ENCODE measurements around the gene NTMT1.
"Not testable (repeated sequence)": the region's sequence is repeated elsewhere in the genome, so short reads cannot be mapped to it uniquely, and the experiment has no call there.

NTMT1 gene

GRCh38 chr9:129615407-129616285 is 10.3 kb upstream of the NTMT1 start:
- no peak for DNase-seq

GRCh38 chr9:129617167-129617566 is 8.8 kb upstream of the NTMT1 start:
- peak; percentile 37 for DNase-seq

GRCh38 chr9:129619787-129620668 is 5.9 kb upstream of the NTMT1 start:
- DNase-seq = peak; percentile 17

- peak; percentile 68 for DNase-seq
Observed at GRCh38 chr9:129620669-129621295, 5.2 kb upstream of the NTMT1 start, which contains the start of gene C9orf50. Gene C9orf50 (minus strand): TSS chr9:129621101. CDS start chr9:129620574, 527 bp downstream.

- no peak for DNase-seq
Observed at GRCh38 chr9:129623331-129623730, 2.6 kb upstream of the NTMT1 start.

GRCh38 chr9:129624168-129624759 is 1.7 kb upstream of the NTMT1 start:
- peak; percentile 57 for DNase-seq

- no peak for DNase-seq
Observed at GRCh38 chr9:129624947-129625346, 1.0 kb upstream of the NTMT1 start.

- peak; percentile 19 for DNase-seq
Observed at GRCh38 chr9:129626625-129627284, 792 bp downstream of the NTMT1 start.

- no peak for DNase-seq
Observed at GRCh38 chr9:129627556-129628440, 1.8 kb downstream of the NTMT1 start.

GRCh38 chr9:129628709-129629108 is 2.7 kb downstream of the NTMT1 start:
- DNase-seq = no peak

GRCh38 chr9:129629251-129629820 is 3.4 kb downstream of the NTMT1 start:
- DNase-seq = no peak

- no peak for DNase-seq
Observed at GRCh38 chr9:129630967-129631673, 5.2 kb downstream of the NTMT1 start.

- no peak for DNase-seq
Observed at GRCh38 chr9:129631674-129632129, 5.7 kb downstream of the NTMT1 start.

GRCh38 chr9:129632460-129632859 is 6.5 kb downstream of the NTMT1 start:
- DNase-seq = no peak

- no peak for DNase-seq
Observed at GRCh38 chr9:129633207-129633606, 7.2 kb downstream of the NTMT1 start.

- DNase-seq = no peak
Observed at GRCh38 chr9:129633848-129634247, 7.9 kb downstream of the NTMT1 start.

GRCh38 chr9:129635099-129636065 is 9.4 kb downstream of the NTMT1 start:
- no peak for DNase-seq

GRCh38 chr9:129636343-129636742 is 10.4 kb downstream of the NTMT1 start:
- not testable (repeated sequence) for DNase-seq

GRCh38 chr9:129637102-129637501 is 11.1 kb downstream of the NTMT1 start:
- DNase-seq = no peak

Measured in NCI-H1092 treated with DMSO at 0.1 percent for 48 hours (cell line).